ENCODE data around the gene ABHD16B. TPM values are rescaled to one million over a fixed set of nuclear protein-coding genes. Genes with fewer than 3 reads are reported as not detected.
"Not testable (repeated sequence)": the region's sequence is repeated elsewhere in the genome, so short reads cannot be mapped to it uniquely, and the experiment has no call there.

ABHD16B gene
- total RNA-seq, 1 donor from 2014 or later, result not detected

DNA sequence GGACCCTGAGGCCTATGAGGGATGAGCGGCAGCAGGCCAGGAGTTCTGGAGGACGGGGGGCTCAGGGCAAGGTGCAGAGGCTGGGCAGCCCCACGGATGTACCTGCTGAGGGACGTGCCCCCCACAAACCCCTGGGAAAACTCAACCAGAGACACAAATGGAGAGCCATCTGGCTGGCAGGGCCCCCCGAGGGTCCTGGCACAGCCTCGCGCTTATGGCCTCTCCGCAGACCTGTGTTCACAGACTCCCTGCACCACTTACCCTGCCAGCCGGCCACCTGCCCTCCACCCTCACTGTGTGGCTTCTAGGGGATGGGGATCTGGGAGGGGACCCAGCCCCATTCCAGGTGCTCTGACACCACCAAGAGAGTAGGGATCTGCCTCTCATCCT, 26.8 kb upstream of the ABHD16B start:
- DNase-seq (ENCODE audit: low read depth in 2 of 2), result no peak

DNA sequence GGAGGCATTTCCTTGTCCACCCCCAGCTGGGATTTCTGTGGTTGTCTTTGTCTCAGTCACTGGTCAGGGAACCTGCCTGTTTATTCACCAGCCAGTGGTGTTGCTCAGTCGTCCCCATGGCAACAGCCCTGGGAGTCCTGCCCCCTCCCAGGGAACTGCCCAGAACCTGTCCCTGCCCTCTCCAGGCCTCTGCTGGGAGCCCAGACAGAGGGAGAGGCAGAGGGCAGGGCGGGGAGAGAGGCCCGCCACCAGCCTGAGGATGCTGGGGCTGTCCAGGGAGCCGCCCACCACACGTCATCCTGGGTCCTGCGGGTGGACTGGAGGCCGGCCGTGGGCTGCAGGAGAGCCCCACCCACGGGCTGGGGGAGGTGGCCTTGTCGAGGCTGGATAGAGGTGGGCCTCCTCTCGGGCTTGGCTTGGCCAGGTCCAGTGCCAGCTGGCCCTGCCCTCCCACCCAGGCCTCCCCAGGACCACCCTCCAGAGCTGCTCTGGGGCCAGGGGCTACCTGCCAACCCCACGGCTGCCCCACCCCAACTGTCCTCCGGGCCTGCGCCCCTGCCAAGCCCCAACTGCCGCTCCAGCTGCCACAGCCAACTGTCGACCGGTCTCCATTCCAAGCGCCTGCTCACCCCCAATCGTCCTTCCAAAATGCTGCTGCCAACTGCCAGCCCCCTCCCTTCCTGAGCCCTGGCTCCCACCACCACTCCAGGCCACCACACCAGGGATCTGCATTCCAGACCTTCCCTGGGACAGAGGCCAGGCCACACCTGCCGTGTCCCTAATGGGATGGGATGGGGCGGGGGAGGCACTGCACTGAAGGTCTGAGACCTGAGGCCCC, 26.1 kb upstream of the ABHD16B start:
- DNase-seq (ENCODE audit: low read depth in 2 of 2), result peak; percentile 89

DNA sequence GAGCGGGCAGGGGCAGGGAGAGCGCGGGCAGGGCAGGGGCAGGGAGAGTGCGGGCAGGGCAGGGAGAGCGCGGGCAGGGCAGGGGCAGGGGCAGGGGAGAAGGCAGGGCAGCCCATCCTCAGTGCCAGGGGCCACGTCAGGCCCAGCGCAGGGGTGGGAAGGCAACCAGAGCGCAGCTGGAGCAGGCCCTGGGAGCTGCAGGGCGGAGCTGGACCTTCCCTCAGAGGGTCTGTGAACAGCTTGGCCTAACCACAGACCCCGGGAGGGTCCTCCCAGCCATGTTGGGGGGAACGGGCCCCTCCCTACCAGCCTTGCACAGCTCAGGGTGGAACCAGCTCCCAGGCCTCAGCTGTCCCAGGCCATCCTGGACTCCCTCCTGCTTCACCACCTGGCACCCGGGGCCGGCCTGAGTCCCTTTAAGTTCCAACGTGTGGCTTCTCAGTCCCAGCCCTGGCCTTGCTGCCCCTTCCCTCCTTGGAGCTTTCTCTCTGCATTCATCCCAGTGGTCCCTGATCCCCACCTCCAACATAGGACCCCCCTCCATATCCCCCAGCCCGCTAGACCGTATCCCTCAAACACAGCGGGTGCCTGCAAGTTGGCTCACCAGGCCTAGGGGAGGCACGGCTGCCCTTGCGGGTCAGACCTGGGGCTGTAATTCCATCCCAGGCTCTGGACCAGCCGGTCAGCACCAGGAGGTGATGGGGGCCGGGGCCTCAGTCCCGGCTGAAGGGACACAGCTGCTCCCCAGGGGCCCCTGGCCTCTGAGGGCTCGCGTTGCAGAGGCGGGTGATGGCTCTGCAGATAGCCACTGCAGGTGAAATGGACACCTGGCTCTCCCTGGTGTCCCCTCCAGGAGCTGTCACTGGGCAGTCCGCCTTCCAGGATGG, 24.6 kb upstream of the ABHD16B start:
- DNase-seq (ENCODE audit: low read depth in 2 of 2), result no peak

DNA sequence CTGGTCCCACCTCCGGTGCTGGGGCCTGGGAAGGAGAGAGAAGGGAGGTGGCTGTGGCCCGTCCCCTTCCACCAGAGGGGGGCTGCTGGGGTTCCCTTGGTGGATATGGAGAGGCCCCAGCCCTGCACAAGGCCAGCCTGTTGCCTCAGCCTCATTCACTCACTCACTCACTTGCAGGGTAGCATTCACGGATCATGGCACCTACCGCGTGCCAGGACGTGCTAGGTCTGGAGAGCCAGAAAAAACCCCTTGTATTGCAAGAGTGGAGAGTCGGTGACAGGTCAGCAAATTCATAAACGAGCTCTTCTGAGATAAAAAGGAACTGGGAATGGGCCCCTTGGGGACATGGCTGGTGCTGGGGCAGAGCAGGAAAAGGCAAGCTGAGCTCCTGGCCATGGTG, 23.8 kb upstream of the ABHD16B start:
- no peak for DNase-seq (ENCODE audit: low read depth in 2 of 2)

DNA sequence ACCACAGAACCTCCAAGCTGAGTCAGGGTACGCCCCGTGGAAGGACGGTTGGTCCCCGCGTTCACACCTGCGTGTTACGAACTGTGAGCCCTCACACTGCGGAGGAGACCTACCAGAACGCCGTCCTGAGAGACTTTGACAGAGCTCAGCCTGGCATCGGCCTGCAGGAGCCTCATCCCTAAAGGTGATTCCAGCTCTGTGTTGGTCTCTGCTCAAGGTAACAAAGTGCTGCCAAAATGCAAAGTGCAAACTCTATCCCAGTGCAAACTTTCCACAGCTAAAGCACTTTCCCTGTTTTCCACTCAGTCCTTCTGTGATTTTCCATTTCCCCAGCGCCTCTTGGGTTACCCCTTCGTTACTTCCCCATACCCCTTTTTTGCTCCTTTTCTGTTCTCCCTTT, 21.7 kb upstream of the ABHD16B start:
- DNase-seq (ENCODE audit: low read depth in 2 of 2), result no peak

DNA sequence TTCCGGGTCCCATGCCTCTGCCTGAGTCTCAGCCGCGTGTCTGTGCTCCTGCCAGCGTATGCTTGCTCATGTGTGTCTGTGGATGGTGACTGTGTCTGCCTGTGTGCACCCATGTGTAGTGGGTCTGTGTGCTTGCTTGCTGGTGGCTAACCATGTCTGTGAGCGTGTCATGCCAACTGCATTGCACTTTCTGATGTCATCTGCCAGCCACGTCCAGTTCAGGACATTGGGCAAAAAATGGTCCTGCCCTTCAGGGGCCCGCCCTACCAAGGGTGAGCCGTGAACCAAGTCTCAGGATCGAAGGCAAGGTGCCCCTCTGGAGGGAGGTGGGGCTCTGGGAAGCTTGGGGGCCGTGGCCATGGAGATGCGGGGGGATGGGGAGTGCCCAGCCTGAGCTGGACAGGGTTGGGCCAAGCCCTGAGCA, 20.9 kb upstream of the ABHD16B start:
- DNase-seq (ENCODE audit: low read depth in 2 of 2), result no peak

DNA sequence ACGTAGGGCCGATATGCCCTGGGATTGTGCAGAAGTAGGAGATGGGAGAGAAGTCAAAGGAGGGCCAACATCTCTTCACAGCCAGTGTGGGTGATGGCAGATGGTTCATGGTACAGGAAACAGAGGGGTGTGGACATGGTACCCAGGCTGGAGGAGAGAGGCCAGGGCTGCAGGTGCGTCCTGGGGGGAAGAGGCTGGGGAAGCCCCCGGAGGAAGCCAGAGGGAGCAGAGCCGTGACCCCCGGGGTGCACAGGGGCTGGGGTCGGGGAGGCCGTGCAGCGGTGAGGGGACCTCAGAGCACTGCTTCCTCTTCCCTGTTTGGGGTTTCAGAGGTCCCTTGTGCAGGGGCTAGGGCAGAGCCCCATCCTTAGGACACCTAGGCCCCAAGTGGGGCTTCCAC, 19.0 kb upstream of the ABHD16B start:
- DNase-seq (ENCODE audit: low read depth in 2 of 2), result no peak

DNA sequence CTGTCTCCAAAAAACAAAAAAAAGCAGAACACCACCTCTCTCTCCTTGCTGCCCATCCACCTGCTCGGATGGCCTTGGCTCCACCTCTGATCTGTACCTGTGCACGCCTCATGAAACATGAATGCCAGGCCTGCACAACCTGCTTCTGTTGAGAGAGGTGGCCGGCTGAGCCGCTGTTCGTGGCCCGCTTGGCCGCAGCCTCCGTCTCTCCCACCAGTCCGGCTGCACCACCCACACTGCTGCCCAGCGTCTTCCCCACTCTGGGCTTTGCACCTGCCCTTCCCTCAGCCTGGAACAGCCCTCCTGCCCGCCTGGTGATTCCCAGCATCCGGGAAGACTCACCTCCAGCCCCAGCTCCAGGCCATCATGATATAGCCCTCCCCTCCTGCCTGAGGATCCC, 18.1 kb upstream of the ABHD16B start:
- DNase-seq (ENCODE audit: low read depth in 2 of 2), result no peak

DNA sequence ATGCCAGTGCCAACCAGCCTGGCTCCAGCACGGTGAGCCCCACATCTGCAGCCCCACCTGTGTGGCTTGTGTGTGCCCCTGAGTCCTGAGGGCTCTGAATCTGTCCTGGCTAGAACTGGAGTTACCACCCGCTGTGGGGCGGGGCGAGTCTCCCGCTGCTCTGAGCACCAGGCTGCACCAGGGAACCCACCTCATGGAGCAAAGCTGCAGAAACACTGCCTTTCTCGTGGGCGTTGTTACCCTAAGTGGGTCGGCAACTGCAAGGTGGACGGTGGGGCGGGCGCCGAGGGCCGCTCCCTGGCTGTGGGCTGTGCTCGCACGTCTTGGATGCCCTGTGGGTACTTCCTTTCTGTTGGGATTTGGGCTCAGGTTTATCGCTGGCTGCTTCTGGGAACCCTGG, 17.5 kb upstream of the ABHD16B start:
- no peak for DNase-seq (ENCODE audit: low read depth in 2 of 2)

DNA sequence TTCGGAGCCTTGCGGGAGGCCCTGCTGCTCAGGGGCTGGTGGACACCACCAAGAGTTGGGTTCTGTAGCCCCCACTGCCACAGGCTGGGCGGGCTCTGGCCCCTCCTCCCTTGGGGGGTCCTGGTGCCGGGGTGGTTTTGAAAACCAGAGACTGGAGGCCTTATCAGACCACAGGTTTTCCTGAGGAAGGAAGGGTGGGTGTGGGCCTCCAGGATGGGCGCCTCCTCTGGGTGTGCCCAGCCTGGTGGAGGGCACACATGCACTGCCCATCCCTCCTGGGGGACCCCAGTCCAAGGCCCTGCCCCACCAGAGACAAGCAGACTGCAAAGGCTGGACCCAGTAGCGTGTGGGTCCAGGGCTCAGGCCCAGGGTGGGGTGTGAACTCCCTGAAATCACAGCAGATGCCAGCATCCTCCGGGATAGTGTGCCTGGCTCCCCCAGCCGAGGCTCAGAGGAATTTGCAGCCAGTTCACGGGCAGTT, 16.7 kb upstream of the ABHD16B start:
- no peak for DNase-seq (ENCODE audit: low read depth in 2 of 2)

DNA sequence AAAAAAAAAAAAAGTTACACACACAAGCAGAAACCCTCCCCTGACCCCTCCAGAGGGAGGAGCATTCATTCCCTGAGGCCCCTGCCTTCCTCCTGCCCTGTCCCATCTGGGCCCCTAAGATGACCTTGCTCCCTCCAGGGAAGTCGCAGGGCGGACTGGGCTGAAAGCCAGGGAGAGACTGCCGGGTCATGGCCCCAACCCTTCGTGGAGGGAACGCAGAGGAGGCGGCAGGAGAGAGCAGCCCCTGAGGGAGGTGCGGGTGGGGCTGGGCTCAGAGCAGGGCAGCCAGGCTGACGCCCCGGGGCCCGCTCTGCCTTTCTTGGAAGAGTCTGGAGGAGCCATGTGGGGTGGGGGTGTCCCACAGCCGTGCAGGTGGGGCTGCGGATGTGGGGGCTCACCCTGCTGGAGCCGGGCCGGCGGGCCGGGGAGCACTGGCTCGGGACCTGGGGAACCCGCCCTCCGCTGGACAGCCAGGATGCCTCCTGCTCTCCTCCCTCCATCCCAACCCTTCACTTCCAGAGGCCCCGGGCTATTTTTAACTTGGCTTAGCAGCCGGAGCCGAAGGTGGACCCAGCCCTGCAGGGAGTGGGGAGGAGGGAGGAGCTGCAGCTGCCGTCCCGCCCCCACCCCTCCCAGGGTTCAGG, 15.0 kb upstream of the ABHD16B start:
- no peak for DNase-seq (ENCODE audit: low read depth in 2 of 2)

DNA sequence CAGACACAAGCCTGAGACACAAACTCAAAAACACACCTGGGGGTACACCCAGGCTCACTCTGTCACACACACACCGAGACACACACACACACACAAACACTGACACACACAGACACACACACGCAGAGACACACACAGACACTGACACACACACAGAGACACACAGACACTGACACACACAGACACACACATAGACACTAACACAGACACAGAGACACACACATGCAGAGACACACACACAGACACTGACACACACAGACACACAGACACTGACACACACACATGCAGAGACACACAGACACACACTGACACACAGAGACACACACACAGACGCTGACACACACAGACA, 14.4 kb upstream of the ABHD16B start:
- DNase-seq (ENCODE audit: low read depth in 2 of 2), result no peak

DNA sequence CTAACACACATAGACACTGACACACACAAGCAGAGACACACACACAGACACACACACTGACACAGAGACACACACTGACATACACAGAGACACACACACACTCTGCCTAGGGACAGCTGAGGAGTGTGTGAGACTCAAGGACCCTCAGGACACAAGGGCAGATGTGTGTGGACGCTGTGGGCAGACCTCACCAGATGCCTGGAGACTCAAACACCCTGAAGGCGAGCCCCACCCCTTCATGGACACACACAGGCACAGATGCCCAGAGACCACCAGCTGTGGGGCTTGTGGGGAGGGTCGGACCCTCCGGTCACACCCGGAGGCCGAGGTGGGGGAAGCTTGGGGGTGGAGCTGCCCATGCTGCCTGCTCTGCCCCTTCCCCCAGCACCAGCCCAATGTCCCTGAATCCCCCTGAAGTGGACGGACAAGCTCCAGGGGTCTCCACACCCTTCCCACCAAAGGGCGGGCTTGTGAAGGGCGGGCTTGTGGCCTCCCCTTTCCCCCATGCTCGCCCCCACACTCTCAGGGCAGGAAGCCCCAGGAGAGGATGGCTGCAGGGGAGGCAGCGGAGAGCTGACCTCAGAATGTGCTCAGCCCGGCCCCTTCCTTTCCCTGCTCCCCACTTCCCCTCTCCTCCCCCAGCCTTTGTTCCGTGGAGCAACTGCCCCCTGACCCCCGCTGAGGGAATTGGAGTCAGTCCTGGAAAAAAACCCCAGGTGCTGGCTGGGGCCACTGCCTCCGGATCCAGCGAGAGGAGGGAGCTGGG, 13.9 kb upstream of the ABHD16B start:
- DNase-seq (ENCODE audit: low read depth in 2 of 2), result peak in 1 of 2 donors; percentile 62

DNA sequence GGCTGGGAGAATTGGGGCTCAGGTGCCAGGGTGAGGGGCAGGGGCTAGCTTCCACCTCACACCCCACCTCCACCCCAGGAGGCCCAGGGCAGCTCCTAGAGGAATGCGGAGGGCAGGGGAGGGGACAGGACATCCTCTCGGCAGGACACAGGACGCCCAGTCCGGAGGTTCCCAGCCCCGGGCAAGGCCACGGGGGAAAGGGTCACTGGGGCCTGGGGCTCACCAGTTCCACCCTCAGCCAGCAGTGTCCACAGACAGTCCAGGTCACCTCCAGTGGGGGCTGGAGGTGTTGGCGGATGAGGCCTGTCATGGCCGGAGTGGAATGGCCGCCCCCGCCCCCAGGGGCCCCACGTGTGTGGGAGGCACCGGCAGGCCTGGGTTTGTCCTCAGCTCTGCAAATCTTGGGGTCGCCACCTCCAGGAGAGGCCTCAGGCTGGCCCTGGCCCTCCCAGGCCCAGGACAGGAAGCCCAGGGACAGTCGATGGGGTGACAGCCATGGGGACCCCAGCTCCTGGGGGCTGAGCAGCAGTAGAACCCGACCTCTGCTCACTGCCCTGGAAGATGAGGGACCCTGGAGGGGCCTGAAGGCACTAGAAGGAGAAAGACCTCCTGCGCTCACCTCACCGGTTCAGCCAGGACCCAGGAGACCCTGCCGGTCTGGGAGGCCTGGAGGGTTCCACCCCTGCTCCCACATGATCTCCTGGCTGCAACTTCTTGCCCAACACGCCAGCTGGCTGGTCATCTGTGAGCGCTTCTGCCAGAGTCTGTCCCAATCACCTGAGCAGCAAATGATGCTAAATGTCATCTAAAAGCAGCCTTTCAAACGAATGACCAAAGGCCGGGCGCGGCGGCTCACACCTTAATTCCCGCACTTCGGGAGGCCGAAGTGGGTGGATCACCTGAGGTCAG, 13.0 kb upstream of the ABHD16B start:
- no peak for DNase-seq (ENCODE audit: low read depth in 2 of 2)

DNA sequence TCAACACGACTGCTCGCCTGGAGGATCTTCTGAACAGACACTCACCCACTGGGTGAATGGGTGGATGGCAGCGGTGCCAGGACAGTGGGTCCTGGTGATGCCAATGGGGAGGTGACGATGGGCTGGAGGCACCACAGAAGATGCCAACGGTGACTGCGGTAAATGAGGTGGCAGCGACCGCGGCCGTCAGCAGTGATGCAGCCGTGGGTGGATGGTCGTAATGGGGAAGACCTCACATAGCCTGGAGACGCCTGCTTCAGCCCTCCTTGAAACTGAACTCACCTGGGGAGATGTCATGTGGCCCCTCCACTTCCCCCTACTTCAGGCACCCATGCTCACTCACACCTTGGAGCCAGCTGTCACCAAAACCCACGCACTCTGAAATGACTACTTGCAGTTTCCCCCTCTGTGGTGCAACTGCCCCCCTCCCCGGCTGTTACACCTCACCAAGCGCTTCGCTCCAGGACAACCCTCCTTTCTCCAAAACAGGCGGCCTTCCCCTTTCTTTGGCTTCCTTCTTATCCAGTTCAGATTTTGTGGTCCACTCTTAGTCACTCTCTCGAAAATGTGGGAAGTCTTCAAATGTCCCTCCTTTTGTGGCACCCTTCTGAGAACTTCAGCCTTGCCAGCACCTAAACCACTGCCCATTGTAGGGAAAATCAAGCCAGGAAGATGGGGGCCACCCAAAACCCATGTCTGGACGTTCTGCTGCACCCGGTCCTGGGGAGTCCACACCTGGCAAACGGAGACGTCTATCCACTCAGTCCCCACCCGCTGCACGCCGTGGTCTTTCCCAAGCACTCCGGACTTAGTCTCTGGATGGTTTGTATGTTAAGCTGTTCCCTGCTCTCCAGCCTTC, 10.4 kb upstream of the ABHD16B start:
- no peak for DNase-seq (ENCODE audit: low read depth in 2 of 2)

DNA sequence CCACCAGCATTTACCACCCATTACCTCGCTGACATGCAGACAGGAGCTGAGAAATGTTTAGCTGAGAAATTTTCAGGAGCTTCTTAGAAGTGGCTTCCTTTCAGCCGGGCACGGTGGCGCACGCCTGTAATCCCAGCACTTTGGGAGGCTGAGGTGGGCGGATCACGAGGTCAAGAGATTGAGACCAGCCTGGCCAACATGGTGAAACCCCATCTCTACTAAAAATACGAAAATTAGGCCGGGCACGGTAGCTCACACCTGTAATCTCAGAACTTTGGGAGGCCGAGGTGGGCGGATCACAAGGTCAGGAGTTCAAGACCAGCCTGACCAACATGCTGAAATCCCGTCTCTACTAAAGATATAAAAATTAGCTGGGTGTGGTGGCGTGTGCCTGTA, 9.8 kb upstream of the ABHD16B start:
- not testable (repeated sequence) for DNase-seq (ENCODE audit: low read depth in 2 of 2)

DNA sequence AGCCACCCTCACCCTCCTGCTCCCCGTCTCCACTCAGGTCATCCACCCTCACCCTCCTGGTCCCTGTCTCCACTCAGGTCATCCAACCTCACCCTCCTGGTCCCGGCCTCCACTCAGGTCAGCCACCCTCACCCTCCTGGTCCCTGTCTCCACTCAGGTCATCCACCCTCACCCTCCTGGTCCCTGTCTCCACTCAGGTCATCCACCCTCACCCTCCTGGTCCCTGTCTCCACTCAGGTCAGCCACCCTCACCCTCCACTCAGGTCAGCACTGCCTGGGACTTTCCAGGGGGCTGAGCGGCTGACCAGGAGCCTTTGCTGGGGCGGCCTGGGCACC, 7.6 kb upstream of the ABHD16B start:
- not testable (repeated sequence) for DNase-seq (ENCODE audit: low read depth in 2 of 2)

DNA sequence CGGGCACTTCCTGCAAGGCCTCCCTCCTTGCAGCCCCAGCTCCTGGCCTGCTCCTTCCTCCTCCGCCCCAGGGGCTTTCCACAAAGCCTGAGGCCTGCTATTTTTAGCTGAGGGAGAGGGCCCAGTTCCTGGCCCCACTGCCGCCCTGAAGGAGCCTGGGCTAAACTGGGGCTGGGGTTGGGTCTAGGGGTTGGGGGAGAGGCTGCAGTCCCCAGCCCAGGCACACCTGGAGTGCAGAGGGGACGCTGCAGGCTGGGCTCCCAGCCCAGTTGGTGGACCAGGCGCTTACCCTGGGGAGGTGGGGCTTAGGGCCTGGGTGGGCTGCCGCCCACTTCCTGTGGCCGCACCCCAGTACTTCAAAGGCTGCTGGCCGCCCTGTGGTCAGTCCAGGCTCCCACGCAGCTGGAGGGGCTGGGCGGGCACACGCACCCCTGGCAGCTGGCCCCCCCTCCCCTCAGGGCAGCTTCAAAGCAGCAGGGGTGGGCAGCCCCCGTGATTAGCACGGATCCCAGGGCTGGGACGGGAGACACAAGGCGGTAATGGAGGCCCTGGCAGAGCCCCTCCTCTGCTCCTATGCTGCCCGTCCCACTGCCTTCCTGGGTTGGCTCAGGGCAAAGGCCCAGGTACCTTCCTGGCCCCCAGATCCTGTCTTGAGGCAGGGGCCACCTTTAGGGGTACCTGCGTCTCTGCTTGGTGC, 7.1 kb upstream of the ABHD16B start:
- DNase-seq (ENCODE audit: low read depth in 2 of 2), result no peak
